K562 (cell line): ENCODE measurements around the gene FRMD4A. TPM values are rescaled to one million over a fixed set of nuclear protein-coding genes. Genes with fewer than 3 reads are reported as not detected.

Experiments used
- ATAC-seq: fragments of 200-7000 bp; cut with Tn5 transposase; 3 replicates; pipeline ENCODE4 v1.9.1; 2020; ENCODE audit warnings: moderate library complexity
- BruUV-seq: library from RNA; stranded (reverse); fragments of 400-500 nt; replicated peaks from 2 replicates; lab custom pipeline; 2021; lab: Mats Ljungman, UMichigan
- CTCF ChIA-PET: fragments of 300-600 bp; formaldehyde crosslinking; extraction: SDS; loops from one replicate; lab custom pipeline; 2021; ENCODE audit warnings: low intra/inter-chr PET ratio; lab: Yijun Ruan, JAX
- POLR2A ChIA-PET: fragments of 300-600, 350-650 bp; sonication (Branson Sonifier 250); formaldehyde crosslinking; extraction: SDS; loops from one replicate; lab custom pipeline; 2021; ENCODE audit warnings: antibody characterized with exemption, inconsistent platforms; lab: Yijun Ruan, JAX
- DNase-seq, 4 experiments: peaks; one replicate each; pipeline versions ENCODE4 v3.0.0 to v3.0.0-alpha.2; 2011 to 2018; ENCODE audit warnings: low spot score in 3 of 4, mixed read lengths in 3 of 4; ENCODE audit errors: extremely low read depth in 1 of 4
- FAIRE-seq: peaks from 2 replicates; lab custom pipeline; 2011; peaks lifted over from hg19 to GRCh38; lab: Jason Lieb, UNC
- H2AFZ ChIP-seq: 2 replicates; pipeline ENCODE4 v1.6.0; 2011; ENCODE audit warnings: low read depth, low read length, control low read depth, inconsistent platforms
- H3K27ac ChIP-seq: fragments of 200-600 bp; 3 replicates; pipeline ENCODE4 v1.8.0; 2011; ENCODE audit warnings: low read depth, mild to moderate bottlenecking, control low read depth, inconsistent platforms, low read length, moderate library complexity, mixed read lengths; ENCODE audit errors: extremely low read depth
- H3K27me3 ChIP-seq, 2 experiments: fragments of 300-600 bp in 1 of 2; 2 replicates in 1 of 2; 3 replicates in 1 of 2; pipeline versions ENCODE4 v1.6.0 to v1.8.0; 2011; ENCODE audit warnings: inconsistent platforms in 2 of 2, low read length in 2 of 2, mild to moderate bottlenecking in 1 of 2, mixed read lengths in 1 of 2, moderate library complexity in 1 of 2; ENCODE audit not compliant: control insufficient read depth in 2 of 2, insufficient read depth in 2 of 2
- H3K36me3 ChIP-seq: fragments of 300-600 bp; 3 replicates; pipeline ENCODE4 v1.8.0; 2011; ENCODE audit warnings: mild to moderate bottlenecking, low read length, inconsistent platforms; ENCODE audit not compliant: control insufficient read depth, insufficient read depth
- H3K4me1 ChIP-seq, 2 experiments: fragments of 200-600 bp in 1 of 2; replicated peaks in 1 of 2; 2 replicates in 1 of 2; 3 replicates in 1 of 2; pipeline versions ENCODE4 v1.5.1 to v1.8.0; 2011; ENCODE audit warnings: inconsistent platforms in 2 of 2, low read length in 2 of 2, mild to moderate bottlenecking in 1 of 2, mixed read lengths in 1 of 2, moderate library complexity in 1 of 2; ENCODE audit not compliant: control insufficient read depth in 2 of 2, insufficient read depth in 2 of 2
- H3K4me2 ChIP-seq: 2 replicates; pipeline ENCODE4 v1.6.1; 2011; ENCODE audit warnings: low read length, control low read depth, inconsistent platforms, mixed read lengths; ENCODE audit not compliant: insufficient read depth
- H3K4me3 ChIP-seq: fragments of 200-600 bp; sonication (generic), shearing (Covaris generic); 2 replicates; pipeline ENCODE4 v1.5.1; 2016; ENCODE audit warnings: control low read depth, inconsistent platforms
- H3K79me2 ChIP-seq: fragments of 200-600 bp; 3 replicates; pipeline ENCODE4 v1.8.0; 2011; ENCODE audit warnings: low read length, inconsistent platforms; ENCODE audit not compliant: control insufficient read depth, insufficient read depth
- H3K9ac ChIP-seq, 2 experiments: 2 replicates each; pipeline versions ENCODE4 v1.6.0 to v1.6.1; 2011; ENCODE audit warnings: low read depth in 2 of 2, low read length in 2 of 2, control low read depth in 1 of 2, inconsistent platforms in 1 of 2, mild to moderate bottlenecking in 1 of 2, mixed read lengths in 1 of 2; ENCODE audit not compliant: insufficient read depth in 1 of 2
- H3K9me1 ChIP-seq: one replicate; pipeline ENCODE4 v1.6.0; 2011; ENCODE audit warnings: inconsistent platforms, mild to moderate bottlenecking, low read length, moderate library complexity; ENCODE audit not compliant: control insufficient read depth, insufficient read depth
- H3K9me3 ChIP-seq: replicated peaks from 2 replicates; pipeline ENCODE4 v1.5.1; 2011; ENCODE audit warnings: low read depth, low read length, inconsistent platforms; ENCODE audit not compliant: control insufficient read depth, insufficient read depth
- H4K20me1 ChIP-seq: replicated peaks from 2 replicates; pipeline ENCODE4 v1.6.1; 2011; ENCODE audit warnings: low read length, inconsistent platforms, mixed read lengths; ENCODE audit not compliant: control insufficient read depth, insufficient read depth
- CTBP1 ChIP-seq: fragments of 450-650 bp; IDR thresholded peaks from 2 replicates; pipeline ENCODE4 v1.6.1; 2016; ENCODE audit warnings: borderline replicate concordance
- RFX7 ChIP-seq: fragments of 250-450 bp; sonication (Bioruptor Pico); IDR thresholded peaks from 2 replicates; pipeline ENCODE4 v1.5.1; 2021; ENCODE audit warnings: mild to moderate bottlenecking
- ZNF175 ChIP-seq: fragments of 200-800 bp; sonication (Bioruptor generic); IDR thresholded peaks from 2 replicates; pipeline ENCODE4 v1.6.1; 2016; ENCODE audit warnings: low read depth, mild to moderate bottlenecking, missing genetic modification characterization, missing compliant biosample characterization
- WGBS: fragments of 100-300 bp; shearing (Covaris generic); methylation state at CpG from one replicate; pipeline ENCODE4 v1.1.6; 2016; ENCODE audit warnings: low coverage, mixed read lengths; ENCODE audit not compliant: insufficient coverage; ENCODE audit errors: missing lambda C conversion rate; 5-methylcytosine and 5-hydroxymethylcytosine counted together
- in situ Hi-C: fragments of 300-500 bp; cut with MboI; formaldehyde crosslinking; loops from 4 replicates; pipeline ENCODE4 v1.15.0; 2018; ENCODE audit warnings: inconsistent platforms, mixed read lengths
- intact Hi-C: fragments of 100-400 bp; cut with micrococcal nuclease; formaldehyde crosslinking; loops from 2 replicates; pipeline ENCODE4 v1.14.2; 2022
- polyA plus RNA-seq, 8 experiments: library from polyadenylated mRNA; depleted of rRNA in 4 of 8; stranded (reverse) in 5 of 8; unstranded in 3 of 8; fragments of >200 nt; fragmentation: Nextera tagmentation in 2 of 8; fragmentation: Illumina TruSeq in 1 of 8; extraction: Ambion mirVana in 2 of 8; extraction: Trizol in 1 of 8; gene quantifications; 2 replicates each; pipeline versions ENCODE4 v1.2.1 to v1.2.3, GENCODE V29; 2011 to 2014; ENCODE audit warnings: inconsistent platforms in 1 of 8, missing spikeins in 1 of 8
- total RNA-seq, 7 experiments: library from RNA; depleted of rRNA in 6 of 7; stranded (reverse); fragments of >200 nt in 6 of 7; fragmentation: Illumina TruSeq in 2 of 7; extraction: Trizol in 2 of 7; gene quantifications; 2 replicates each; pipeline versions ENCODE4 v1.2.1 to v1.2.3, GENCODE V29; 2011 to 2021; ENCODE audit warnings: low replicate concordance in 1 of 7
- TF ChIP-seq, protein P1 (sequence below): fragments of 450-650 bp; formaldehyde crosslinking; IDR thresholded peaks from 2 replicates; pipeline ENCODE4 v1.4.0; 2022; ENCODE audit warnings: mild to moderate bottlenecking, moderate library complexity
- TF ChIP-seq, protein P2 (sequence below), 2 experiments: fragments of 450-650 bp; IDR thresholded peaks; 2 replicates each; pipeline ENCODE4 v1.6.1; 2018; ENCODE audit warnings: mild to moderate bottlenecking in 2 of 2, low read depth in 1 of 2; ENCODE audit not compliant: partially characterized antibody in 2 of 2

Gene FRMD4A
- total and polyA plus RNA-seq, 9 of the 15 experiments (the other 6 are each of a cell fraction or from before 2014, with no cell fraction given): 0.80 to 5.2 (median 3.0) TPM

DNA sequence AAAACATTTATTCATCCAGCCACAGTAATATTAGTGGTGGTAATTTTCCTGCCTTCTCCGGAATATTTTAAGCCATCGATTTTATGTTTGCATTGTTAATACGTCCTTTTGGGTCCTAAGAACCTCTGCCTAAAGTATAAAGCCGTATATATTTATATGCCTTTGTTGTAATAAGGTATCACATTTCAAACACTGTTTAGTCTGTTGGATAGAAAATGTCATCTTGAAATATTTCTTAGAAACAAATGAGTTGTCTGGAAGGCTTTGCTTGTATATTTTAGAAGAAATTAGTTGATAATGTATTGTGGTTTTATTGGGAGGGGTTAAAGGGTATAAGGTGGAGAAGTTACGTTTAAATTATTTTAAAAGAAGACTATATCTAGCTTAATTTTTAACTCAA lies 732.8 kb downstream of the FRMD4A start:
- intact Hi-C loops (no loop called here), in situ Hi-C loops (no loop called here)
- BruUV-seq: no TSS peak
- no peak for ATAC-seq
- POLR2A ChIA-PET: interaction anchor here (0.6 kb wide), 1 partner anchor 65 kb away, joined by 3 read pairs; no protein-coding TSS in a partner anchor
- Histone ChIP-seq H3K9me1 (no peaks in the 10 kb centered on the region), H4K20me1 (no peaks in the 10 kb centered on the region), H2AFZ (no peak overlapping the region), H3K27ac (no peak overlapping the region), H3K9me3 (no peaks in the 10 kb centered on the region), H3K36me3 (peaks cover 19% of the 10 kb centered on the region; the same call in 2 of the 3 replicates), H3K4me2 (no peak overlapping the region), H3K4me3 (no peak overlapping the region), H3K4me1 (no peaks in the 10 kb centered on the region), H3K9ac (no peak overlapping the region), H3K79me2 (no peaks in the 10 kb centered on the region; the same call in 2 of the 3 replicates), H3K27me3 (no peaks in the 10 kb centered on the region)
- FAIRE-seq: no peak
- TF ChIP-seq ZNF175 (no peak), CTBP1 (no peak), RFX7 (CRISPR knock-in tag) (no peak)
- TF ChIP-seq, protein P1, sequence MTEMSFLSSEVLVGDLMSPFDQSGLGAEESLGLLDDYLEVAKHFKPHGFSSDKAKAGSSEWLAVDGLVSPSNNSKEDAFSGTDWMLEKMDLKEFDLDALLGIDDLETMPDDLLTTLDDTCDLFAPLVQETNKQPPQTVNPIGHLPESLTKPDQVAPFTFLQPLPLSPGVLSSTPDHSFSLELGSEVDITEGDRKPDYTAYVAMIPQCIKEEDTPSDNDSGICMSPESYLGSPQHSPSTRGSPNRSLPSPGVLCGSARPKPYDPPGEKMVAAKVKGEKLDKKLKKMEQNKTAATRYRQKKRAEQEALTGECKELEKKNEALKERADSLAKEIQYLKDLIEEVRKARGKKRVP (CRISPR knock-in tag): no peak
- TF ChIP-seq, protein P2, sequence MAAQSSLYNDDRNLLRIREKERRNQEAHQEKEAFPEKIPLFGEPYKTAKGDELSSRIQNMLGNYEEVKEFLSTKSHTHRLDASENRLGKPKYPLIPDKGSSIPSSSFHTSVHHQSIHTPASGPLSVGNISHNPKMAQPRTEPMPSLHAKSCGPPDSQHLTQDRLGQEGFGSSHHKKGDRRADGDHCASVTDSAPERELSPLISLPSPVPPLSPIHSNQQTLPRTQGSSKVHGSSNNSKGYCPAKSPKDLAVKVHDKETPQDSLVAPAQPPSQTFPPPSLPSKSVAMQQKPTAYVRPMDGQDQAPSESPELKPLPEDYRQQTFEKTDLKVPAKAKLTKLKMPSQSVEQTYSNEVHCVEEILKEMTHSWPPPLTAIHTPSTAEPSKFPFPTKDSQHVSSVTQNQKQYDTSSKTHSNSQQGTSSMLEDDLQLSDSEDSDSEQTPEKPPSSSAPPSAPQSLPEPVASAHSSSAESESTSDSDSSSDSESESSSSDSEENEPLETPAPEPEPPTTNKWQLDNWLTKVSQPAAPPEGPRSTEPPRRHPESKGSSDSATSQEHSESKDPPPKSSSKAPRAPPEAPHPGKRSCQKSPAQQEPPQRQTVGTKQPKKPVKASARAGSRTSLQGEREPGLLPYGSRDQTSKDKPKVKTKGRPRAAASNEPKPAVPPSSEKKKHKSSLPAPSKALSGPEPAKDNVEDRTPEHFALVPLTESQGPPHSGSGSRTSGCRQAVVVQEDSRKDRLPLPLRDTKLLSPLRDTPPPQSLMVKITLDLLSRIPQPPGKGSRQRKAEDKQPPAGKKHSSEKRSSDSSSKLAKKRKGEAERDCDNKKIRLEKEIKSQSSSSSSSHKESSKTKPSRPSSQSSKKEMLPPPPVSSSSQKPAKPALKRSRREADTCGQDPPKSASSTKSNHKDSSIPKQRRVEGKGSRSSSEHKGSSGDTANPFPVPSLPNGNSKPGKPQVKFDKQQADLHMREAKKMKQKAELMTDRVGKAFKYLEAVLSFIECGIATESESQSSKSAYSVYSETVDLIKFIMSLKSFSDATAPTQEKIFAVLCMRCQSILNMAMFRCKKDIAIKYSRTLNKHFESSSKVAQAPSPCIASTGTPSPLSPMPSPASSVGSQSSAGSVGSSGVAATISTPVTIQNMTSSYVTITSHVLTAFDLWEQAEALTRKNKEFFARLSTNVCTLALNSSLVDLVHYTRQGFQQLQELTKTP (IDR thresholded peaks at IDR 0.05; ENCODE audit: low read depth in 1 of 2, partially characterized antibody in 2 of 2): no peak
- CTCF ChIA-PET: no interaction called here
- DNase-seq: no peak
- WGBS: 79% methylated on average over 5 of the region's 5 CpGs
